ENCODE data around the gene MT1M. TPM values are rescaled to one million over a fixed set of nuclear protein-coding genes. Genes with fewer than 3 reads are reported as not detected.

The MT1M gene
- total and polyA plus RNA-seq, 4 experiments from 2014 or later = not detected

- H3K36me3 Mint-ChIP-seq = no peaks in the 10 kb centered on the region
- Histone ChIP-seq H3K4me3 (ENCODE audit: low read length in 2 of 2) (peak overlapping the region; percentile 48 to 68), H3K36me3 (ENCODE audit: insufficient read depth, low read length) (no peaks in the 10 kb centered on the region), H3K27ac (ENCODE audit: low read depth, low read length) (no peak overlapping the region), H3K27me3 (ENCODE audit: insufficient read depth, low read length) (peaks cover 10% of the 10 kb centered on the region), H3K9me3 (ENCODE audit: control insufficient read depth in 1 of 2, low read length in 2 of 2) (no peaks in the 10 kb centered on the region), H3K4me1 (ENCODE audit: insufficient read depth, low read length) (peaks cover 14% of the 10 kb centered on the region)
- H3K4me1 Mint-ChIP-seq = peaks cover 11 to 18% (median 12%) of the 10 kb centered on the region in 4 donors
- ChIA-PET CTCF (ENCODE audit: partially characterized antibody) (interaction anchor here (1.0 to 2.1 kb wide), 4 partner anchors 17 to 76 kb away, joined by 3 to 10 read pairs (median 4); no protein-coding TSS in a partner anchor), POLR2A (ENCODE audit: partially characterized antibody) (interaction anchor here (0.9 to 3.6 kb wide), 6 partner anchors 10 to 21 kb away, joined by 3 to 15 read pairs (median 4); partner anchors contain the start of genes MT1A and MT2A)
- DNase-seq = no peak
- peaks cover 5 to 37% of the 10 kb centered on the region in 2 donors for H3K27me3 Mint-ChIP-seq
- peak overlapping the region; percentile 79 to 95 (median 88) for H3K4me3 Mint-ChIP-seq
- peak overlapping the region; percentile 7 to 89 (median 77) for H3K27ac Mint-ChIP-seq
- H3K9me3 Mint-ChIP-seq = no peaks in the 10 kb centered on the region
- intact Hi-C loops (cut with micrococcal nuclease) = no loop called here
These were observed 6.4 kb upstream of the MT1M start for GRCh38 chr16:56625943-56626654.

GRCh38 chr16:56626685-56627084 is 5.8 kb upstream of the MT1M start:
- H3K27me3 Mint-ChIP-seq = peaks cover 11 to 42% of the 10 kb centered on the region in 2 donors
- peaks cover 11 to 20% (median 13%) of the 10 kb centered on the region in 4 donors for H3K4me1 Mint-ChIP-seq
- peaks cover 16% of the 10 kb centered on the region for H3K27me3 ChIP-seq (ENCODE audit: insufficient read depth, low read length)
- H3K4me3 Mint-ChIP-seq = peak overlapping the region in 3 of 8 donors; percentile 53 to 95 (median 88)
- no peaks in the 10 kb centered on the region for H3K9me3 Mint-ChIP-seq
- no peak overlapping the region for H3K27ac ChIP-seq (ENCODE audit: low read depth, low read length)
- no peak overlapping the region for H3K27ac Mint-ChIP-seq
- no peaks in the 10 kb centered on the region for H3K36me3 ChIP-seq (ENCODE audit: insufficient read depth, low read length)
- CTCF ChIA-PET (ENCODE audit: partially characterized antibody) = interaction anchor here (1.9 kb wide), 1 partner anchor 17 kb away, joined by 5 read pairs; no protein-coding TSS in a partner anchor
- H3K4me1 ChIP-seq (ENCODE audit: insufficient read depth, low read length) = peaks cover 14% of the 10 kb centered on the region
- POLR2A ChIA-PET (ENCODE audit: partially characterized antibody) = interaction anchor here (3.6 kb wide), 1 partner anchor 18 kb away, joined by 15 read pairs; the partner anchor contains the start of gene MT2A
- intact Hi-C loops (cut with micrococcal nuclease) = no loop called here
- no peaks in the 10 kb centered on the region for H3K36me3 Mint-ChIP-seq
- DNase-seq = no peak
- no peak overlapping the region for H3K4me3 ChIP-seq (ENCODE audit: low read length in 2 of 2)
- H3K9me3 ChIP-seq (ENCODE audit: control insufficient read depth in 1 of 2, low read length in 2 of 2) = no peaks in the 10 kb centered on the region

- H3K27me3 ChIP-seq (ENCODE audit: insufficient read depth, low read length) = peaks cover 30% of the 10 kb centered on the region
- peaks cover 18 to 57% of the 10 kb centered on the region in 2 donors for H3K27me3 Mint-ChIP-seq
- no peak for DNase-seq
- H3K4me3 Mint-ChIP-seq = no peak overlapping the region
- CTCF ChIA-PET (ENCODE audit: partially characterized antibody) = interaction anchor here (1.2 to 1.5 kb wide), 2 partner anchors 28 to 52 kb away, joined by 4 to 5 read pairs; no protein-coding TSS in a partner anchor
- intact Hi-C loops (cut with micrococcal nuclease) = no loop called here
- H3K9me3 ChIP-seq (ENCODE audit: control insufficient read depth in 1 of 2, low read length in 2 of 2) = no peaks in the 10 kb centered on the region
- H3K9me3 Mint-ChIP-seq = no peaks in the 10 kb centered on the region
- no peak overlapping the region for H3K27ac ChIP-seq (ENCODE audit: low read depth, low read length)
- peaks cover 15 to 30% (median 21%) of the 10 kb centered on the region in 4 donors for H3K4me1 Mint-ChIP-seq
- POLR2A ChIA-PET (ENCODE audit: partially characterized antibody) = no interaction called here
- no peaks in the 10 kb centered on the region for H3K36me3 Mint-ChIP-seq
- no peak overlapping the region for H3K27ac Mint-ChIP-seq
- no peaks in the 10 kb centered on the region for H3K36me3 ChIP-seq (ENCODE audit: insufficient read depth, low read length)
- H3K4me3 ChIP-seq (ENCODE audit: low read length in 2 of 2) = no peak overlapping the region
- H3K4me1 ChIP-seq (ENCODE audit: insufficient read depth, low read length) = peaks cover 25% of the 10 kb centered on the region
These were observed 3.7 kb upstream of the MT1M start for GRCh38 chr16:56628486-56629350.

GRCh38 chr16:56629531-56629930 is 2.9 kb upstream of the MT1M start:
- Histone ChIP-seq H3K4me3 (ENCODE audit: low read length in 2 of 2) (no peak overlapping the region), H3K27me3 (ENCODE audit: insufficient read depth, low read length) (peaks cover 35% of the 10 kb centered on the region), H3K4me1 (ENCODE audit: insufficient read depth, low read length) (peaks cover 25% of the 10 kb centered on the region), H3K27ac (ENCODE audit: low read depth, low read length) (no peak overlapping the region), H3K36me3 (ENCODE audit: insufficient read depth, low read length) (no peaks in the 10 kb centered on the region), H3K9me3 (ENCODE audit: control insufficient read depth in 1 of 2, low read length in 2 of 2) (no peaks in the 10 kb centered on the region)
- Mint-ChIP-seq H3K9me3 (no peaks in the 10 kb centered on the region), H3K4me3 (no peak overlapping the region), H3K27ac (peak overlapping the region in 1 of 7 donors; percentile 41), H3K27me3 (peaks cover 25 to 61% of the 10 kb centered on the region in 2 donors), H3K36me3 (no peaks in the 10 kb centered on the region), H3K4me1 (peaks cover 13 to 33% (median 20%) of the 10 kb centered on the region in 4 donors)
- ChIA-PET CTCF (ENCODE audit: partially characterized antibody) (no interaction called here), POLR2A (ENCODE audit: partially characterized antibody) (interaction anchor here (1.5 kb wide), 1 partner anchor 13 kb away, joined by 3 read pairs; no protein-coding TSS in a partner anchor)
- intact Hi-C loops (cut with micrococcal nuclease) = no loop called here
- no peak for DNase-seq

GRCh38 chr16:56630134-56630533 is 2.3 kb upstream of the MT1M start:
- Histone ChIP-seq H3K36me3 (ENCODE audit: insufficient read depth, low read length) (no peaks in the 10 kb centered on the region), H3K4me3 (ENCODE audit: low read length in 2 of 2) (no peak overlapping the region), H3K4me1 (ENCODE audit: insufficient read depth, low read length) (peaks cover 26% of the 10 kb centered on the region), H3K27me3 (ENCODE audit: insufficient read depth, low read length) (peaks cover 41% of the 10 kb centered on the region), H3K27ac (ENCODE audit: low read depth, low read length) (no peak overlapping the region), H3K9me3 (ENCODE audit: control insufficient read depth in 1 of 2, low read length in 2 of 2) (no peaks in the 10 kb centered on the region)
- no peak overlapping the region for H3K4me3 Mint-ChIP-seq
- intact Hi-C loops (cut with micrococcal nuclease) = no loop called here
- H3K36me3 Mint-ChIP-seq = no peaks in the 10 kb centered on the region
- CTCF ChIA-PET (ENCODE audit: partially characterized antibody) = interaction anchor here (0.9 kb wide), 1 partner anchor 26 kb away, joined by 3 read pairs; no protein-coding TSS in a partner anchor
- DNase-seq = no peak
- no peak overlapping the region for H3K27ac Mint-ChIP-seq
- POLR2A ChIA-PET (ENCODE audit: partially characterized antibody) = interaction anchor here (0.6 to 1.5 kb wide), 3 partner anchors 12 to 301 kb away, joined by 3 read pairs; no protein-coding TSS in a partner anchor
- H3K4me1 Mint-ChIP-seq = peaks cover 15 to 35% (median 22%) of the 10 kb centered on the region in 4 donors
- peaks cover 30 to 63% of the 10 kb centered on the region in 2 donors for H3K27me3 Mint-ChIP-seq
- H3K9me3 Mint-ChIP-seq = no peaks in the 10 kb centered on the region

DNA sequence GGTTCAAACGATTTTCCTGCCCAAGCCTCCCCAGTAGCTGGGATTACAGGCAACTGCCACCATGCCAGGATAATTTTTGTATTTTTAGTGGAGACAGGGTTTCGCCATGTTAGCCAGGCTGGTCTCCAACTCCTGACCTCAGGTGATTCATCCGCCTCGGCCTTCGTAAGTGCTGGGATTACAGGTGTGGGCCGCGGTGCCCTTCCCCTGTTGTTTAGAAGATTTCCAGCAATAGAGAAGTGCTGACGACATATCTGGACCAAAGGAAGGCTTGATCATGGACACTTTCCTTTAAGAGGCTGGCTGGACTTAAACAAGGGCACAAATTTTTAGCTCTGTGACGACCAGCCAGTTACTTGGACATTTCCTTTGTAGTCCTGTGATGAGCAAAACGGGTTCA is 1.3 kb upstream of the MT1M start:
- H3K9me3 ChIP-seq (ENCODE audit: control insufficient read depth in 1 of 2, low read length in 2 of 2) = no peaks in the 10 kb centered on the region
- Mint-ChIP-seq H3K4me3 (peak overlapping the region in 2 of 8 donors; percentile 55 to 82), H3K9me3 (no peaks in the 10 kb centered on the region), H3K27ac (no peak overlapping the region), H3K36me3 (no peaks in the 10 kb centered on the region), H3K27me3 (peaks cover 37 to 63% of the 10 kb centered on the region in 2 donors), H3K4me1 (peaks cover 10 to 35% (median 19%) of the 10 kb centered on the region in 4 donors)
- H3K4me3 ChIP-seq (ENCODE audit: low read length in 2 of 2) = no peak overlapping the region
- H3K36me3 ChIP-seq (ENCODE audit: insufficient read depth, low read length) = no peaks in the 10 kb centered on the region
- no peak overlapping the region for H3K27ac ChIP-seq (ENCODE audit: low read depth, low read length)
- CTCF ChIA-PET (ENCODE audit: partially characterized antibody) = interaction anchor here (0.9 kb wide), 1 partner anchor 27 kb away, joined by 3 read pairs; no protein-coding TSS in a partner anchor
- H3K4me1 ChIP-seq (ENCODE audit: insufficient read depth, low read length) = peaks cover 26% of the 10 kb centered on the region
- DNase-seq = no peak
- peaks cover 37% of the 10 kb centered on the region for H3K27me3 ChIP-seq (ENCODE audit: insufficient read depth, low read length)
- intact Hi-C loops (cut with micrococcal nuclease) = no loop called here
- POLR2A ChIA-PET (ENCODE audit: partially characterized antibody) = interaction anchor here (1.3 kb wide), 1 partner anchor 300 kb away, joined by 3 read pairs; no protein-coding TSS in a partner anchor

All from CD4-positive, alpha-beta memory T cell (primary cell).